ENCODE data around the gene RFX5. TPM values are rescaled to one million over a fixed set of nuclear protein-coding genes. Genes with fewer than 3 reads are reported as not detected.

RFX5 gene
- total and polyA plus RNA-seq, 9 of the 15 experiments (the other 6 are each of a cell fraction or from before 2014, with no cell fraction given) = 3.8 to 48.2 (median 32.2) TPM

DNA sequence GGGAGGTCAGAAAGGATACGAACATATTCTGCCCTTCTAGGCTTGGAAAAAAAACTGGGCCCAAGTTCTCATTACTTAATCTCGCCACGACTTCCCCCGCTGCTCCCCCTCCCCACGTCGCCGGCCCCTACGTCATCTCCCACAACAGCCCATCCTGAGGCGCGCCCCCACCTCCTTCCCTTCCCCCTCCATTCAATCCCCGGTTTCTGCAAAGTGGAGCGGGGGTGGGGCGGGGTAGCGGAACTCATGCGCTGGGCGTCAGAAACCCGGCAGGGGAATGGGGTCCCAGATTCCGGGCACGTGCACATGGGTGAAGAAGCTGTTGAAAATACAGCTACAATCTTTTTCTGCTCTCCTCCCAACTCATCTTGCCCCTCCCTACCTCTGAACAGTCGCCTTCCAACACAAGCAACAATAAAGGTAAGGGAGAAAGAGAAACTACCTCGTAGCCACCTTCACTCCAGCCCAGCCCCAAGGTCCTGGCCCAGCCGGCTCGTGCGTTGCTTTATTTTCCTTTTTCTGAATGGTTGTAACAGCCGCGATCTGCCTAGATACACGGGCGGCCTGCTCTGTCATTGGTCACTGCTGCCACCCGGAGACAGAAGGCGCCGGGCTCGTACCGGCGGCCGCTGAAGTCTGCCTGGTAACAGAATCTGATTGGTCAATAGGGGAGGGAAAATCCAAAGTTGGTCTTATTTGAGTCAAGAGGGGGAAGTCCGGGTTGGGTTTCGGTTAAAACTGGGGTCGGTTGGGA lies at the start of gene RFX5 (continued):
- no peak for TF ChIP-seq ZNF197 (CRISPR knock-in tag; IDR thresholded peaks at IDR 0.05; ENCODE audit: low read depth)
- no peak for TF ChIP-seq PHB2 (IDR thresholded peaks at IDR 0.05; ENCODE audit: low read depth)
- TF ChIP-seq, protein P1, sequence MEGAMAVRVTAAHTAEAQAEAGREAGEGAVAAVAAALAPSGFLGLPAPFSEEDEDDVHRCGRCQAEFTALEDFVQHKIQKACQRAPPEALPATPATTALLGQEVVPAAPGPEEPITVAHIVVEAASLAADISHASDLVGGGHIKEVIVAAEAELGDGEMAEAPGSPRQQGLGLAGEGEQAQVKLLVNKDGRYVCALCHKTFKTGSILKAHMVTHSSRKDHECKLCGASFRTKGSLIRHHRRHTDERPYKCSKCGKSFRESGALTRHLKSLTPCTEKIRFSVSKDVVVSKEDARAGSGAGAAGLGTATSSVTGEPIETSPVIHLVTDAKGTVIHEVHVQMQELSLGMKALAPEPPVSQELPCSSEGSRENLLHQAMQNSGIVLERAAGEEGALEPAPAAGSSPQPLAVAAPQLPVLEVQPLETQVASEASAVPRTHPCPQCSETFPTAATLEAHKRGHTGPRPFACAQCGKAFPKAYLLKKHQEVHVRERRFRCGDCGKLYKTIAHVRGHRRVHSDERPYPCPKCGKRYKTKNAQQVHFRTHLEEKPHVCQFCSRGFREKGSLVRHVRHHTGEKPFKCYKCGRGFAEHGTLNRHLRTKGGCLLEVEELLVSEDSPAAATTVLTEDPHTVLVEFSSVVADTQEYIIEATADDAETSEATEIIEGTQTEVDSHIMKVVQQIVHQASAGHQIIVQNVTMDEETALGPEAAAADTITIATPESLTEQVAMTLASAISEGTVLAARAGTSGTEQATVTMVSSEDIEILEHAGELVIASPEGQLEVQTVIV (CRISPR knock-in tag; IDR thresholded peaks at IDR 0.05; ENCODE audit: borderline replicate concordance) = no peak
- peak; percentile 33; the same call in 1 of the 2 replicates for TF ChIP-seq LCOR (CRISPR knock-in tag; IDR thresholded peaks at IDR 0.05)
- no peak for TF ChIP-seq POLR2AphosphoS2 (IDR thresholded peaks at IDR 0.05; ENCODE audit: low read length)
- TF ChIP-seq, protein P2, sequence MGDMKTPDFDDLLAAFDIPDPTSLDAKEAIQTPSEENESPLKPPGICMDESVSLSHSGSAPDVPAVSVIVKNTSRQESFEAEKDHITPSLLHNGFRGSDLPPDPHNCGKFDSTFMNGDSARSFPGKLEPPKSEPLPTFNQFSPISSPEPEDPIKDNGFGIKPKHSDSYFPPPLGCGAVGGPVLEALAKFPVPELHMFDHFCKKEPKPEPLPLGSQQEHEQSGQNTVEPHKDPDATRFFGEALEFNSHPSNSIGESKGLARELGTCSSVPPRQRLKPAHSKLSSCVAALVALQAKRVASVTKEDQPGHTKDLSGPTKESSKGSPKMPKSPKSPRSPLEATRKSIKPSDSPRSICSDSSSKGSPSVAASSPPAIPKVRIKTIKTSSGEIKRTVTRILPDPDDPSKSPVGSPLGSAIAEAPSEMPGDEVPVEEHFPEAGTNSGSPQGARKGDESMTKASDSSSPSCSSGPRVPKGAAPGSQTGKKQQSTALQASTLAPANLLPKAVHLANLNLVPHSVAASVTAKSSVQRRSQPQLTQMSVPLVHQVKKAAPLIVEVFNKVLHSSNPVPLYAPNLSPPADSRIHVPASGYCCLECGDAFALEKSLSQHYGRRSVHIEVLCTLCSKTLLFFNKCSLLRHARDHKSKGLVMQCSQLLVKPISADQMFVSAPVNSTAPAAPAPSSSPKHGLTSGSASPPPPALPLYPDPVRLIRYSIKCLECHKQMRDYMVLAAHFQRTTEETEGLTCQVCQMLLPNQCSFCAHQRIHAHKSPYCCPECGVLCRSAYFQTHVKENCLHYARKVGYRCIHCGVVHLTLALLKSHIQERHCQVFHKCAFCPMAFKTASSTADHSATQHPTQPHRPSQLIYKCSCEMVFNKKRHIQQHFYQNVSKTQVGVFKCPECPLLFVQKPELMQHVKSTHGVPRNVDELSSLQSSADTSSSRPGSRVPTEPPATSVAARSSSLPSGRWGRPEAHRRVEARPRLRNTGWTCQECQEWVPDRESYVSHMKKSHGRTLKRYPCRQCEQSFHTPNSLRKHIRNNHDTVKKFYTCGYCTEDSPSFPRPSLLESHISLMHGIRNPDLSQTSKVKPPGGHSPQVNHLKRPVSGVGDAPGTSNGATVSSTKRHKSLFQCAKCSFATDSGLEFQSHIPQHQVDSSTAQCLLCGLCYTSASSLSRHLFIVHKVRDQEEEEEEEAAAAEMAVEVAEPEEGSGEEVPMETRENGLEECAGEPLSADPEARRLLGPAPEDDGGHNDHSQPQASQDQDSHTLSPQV (IDR thresholded peaks at IDR 0.05) = peak; percentile 69
- TF ChIP-seq TCFL5 (CRISPR knock-in tag; conservative IDR thresholded peaks at IDR 0.05) = no peak
- no peak for TF ChIP-seq KDM5B (IDR thresholded peaks at IDR 0.05; ENCODE audit: insufficient replicate concordance, low read depth, low read length)
- 0 out of 4 replicates have a peak, but pooled peaks of 1 of the 2 experiments have one; percentile 29 for TF ChIP-seq ARNT (IDR thresholded peaks at IDR 0.05)
- no peak for TF ChIP-seq ZNF140 (CRISPR knock-in tag; IDR thresholded peaks at IDR 0.05)
- no peak for TF ChIP-seq KLF6 (CRISPR knock-in tag; IDR thresholded peaks at IDR 0.05; ENCODE audit: borderline replicate concordance)
- TF ChIP-seq HINFP (tag; conservative IDR thresholded peaks at IDR 0.05; ENCODE audit: low read depth) = no peak
- TF ChIP-seq ZKSCAN1 (IDR thresholded peaks at IDR 0.05; ENCODE audit: low read depth, low read length) = no peak
- no peak for TF ChIP-seq TCF3 (CRISPR knock-in tag; IDR thresholded peaks at IDR 0.05)
- peak; percentile 82; the same call in 1 of the 2 replicates for TF ChIP-seq KAT7 (CRISPR knock-in tag; IDR thresholded peaks at IDR 0.05; ENCODE audit: borderline replicate concordance)
- peak; percentile 92 for TF ChIP-seq MTA1 (IDR thresholded peaks at IDR 0.05; ENCODE audit: borderline replicate concordance)
- TF ChIP-seq ZNF124 (CRISPR knock-in tag; IDR thresholded peaks at IDR 0.05) = no peak
- TF ChIP-seq GATAD2A (IDR thresholded peaks at IDR 0.05) = no peak
- TF ChIP-seq RBM25 (IDR thresholded peaks at IDR 0.05; ENCODE audit: low read depth, low read length, severe bottlenecking) = peak; percentile 75
- no peak for TF ChIP-seq ZNF239 (CRISPR knock-in tag; IDR thresholded peaks at IDR 0.05)
- no peak for TF ChIP-seq ZKSCAN3 (CRISPR knock-in tag; IDR thresholded peaks at IDR 0.05)

All from K562 (cell line).